H1 (cell line): ENCODE data around the gene RNF26. TPM values are rescaled to one million over a fixed set of nuclear protein-coding genes. Genes with fewer than 3 reads are reported as not detected.
A peak's percentile ranks its signal among the peaks of the same experiment; 100 is the strongest.

Source experiments
- CTBP2 ChIP-seq: IDR thresholded peaks from 2 replicates; pipeline ENCODE4 v1.7.0; 2011; ENCODE audit warnings: borderline replicate concordance, mild to moderate bottlenecking, moderate library complexity, mixed read lengths, low read length; ENCODE audit not compliant: insufficient read depth, insufficient read length
- E2F6 ChIP-seq: IDR thresholded peaks from 2 replicates; pipeline ENCODE4 v1.6.1; 2012; ENCODE audit warnings: inconsistent platforms
- EP300 ChIP-seq, 2 experiments: IDR thresholded peaks; 1 replicate in 1 of 2; 2 replicates in 1 of 2; pipeline ENCODE4 v1.6.1; 2011 to 2012; ENCODE audit warnings: low read depth in 2 of 2, low read length in 2 of 2, mild to moderate bottlenecking in 2 of 2, borderline replicate concordance in 1 of 2, inconsistent platforms in 1 of 2, moderate library complexity in 1 of 2
- EZH2 ChIP-seq: fragments of 200-600 bp; sonication (generic); IDR thresholded peaks from 2 replicates; pipeline ENCODE4 v1.7.1; 2012; ENCODE audit warnings: low read depth, mild to moderate bottlenecking, moderate library complexity, low read length, inconsistent platforms; ENCODE audit not compliant: severe bottlenecking
- FOSL1 ChIP-seq: IDR thresholded peaks from 2 replicates; pipeline ENCODE4 v1.6.1; 2011; ENCODE audit warnings: mild to moderate bottlenecking, low read depth, low read length, moderate library complexity; ENCODE audit not compliant: insufficient read depth
- HDAC6 ChIP-seq: IDR thresholded peaks from one replicate; pipeline ENCODE4 v1.7.1; 2012; ENCODE audit warnings: low read depth, mild to moderate bottlenecking, inconsistent platforms, low read length, moderate library complexity
- JUN ChIP-seq: IDR thresholded peaks from 2 replicates; pipeline ENCODE4 v1.6.1; 2011; ENCODE audit warnings: low read depth, mild to moderate bottlenecking, improper control_type of control experiment, low read length
- JUND ChIP-seq: IDR thresholded peaks from 2 replicates; pipeline ENCODE4 v1.6.1; 2011; ENCODE audit warnings: mild to moderate bottlenecking, improper control_type of control experiment, low read length
- KDM4A ChIP-seq: IDR thresholded peaks from one replicate; pipeline ENCODE4 v1.7.1; 2012; ENCODE audit warnings: low read depth, mild to moderate bottlenecking, moderate library complexity, low read length, inconsistent platforms; ENCODE audit not compliant: severe bottlenecking
- MAFK ChIP-seq: IDR thresholded peaks from 2 replicates; pipeline ENCODE4 v1.6.1; 2012; ENCODE audit warnings: low read depth, mild to moderate bottlenecking, improper control_type of control experiment, low read length
- MAX ChIP-seq: IDR thresholded peaks from 2 replicates; pipeline ENCODE4 v1.6.1; 2012; ENCODE audit warnings: inconsistent platforms
- NANOG ChIP-seq: IDR thresholded peaks from 2 replicates; pipeline ENCODE4 v1.6.1; 2011; ENCODE audit warnings: low read length, low read depth, mild to moderate bottlenecking, inconsistent platforms; ENCODE audit not compliant: insufficient read depth, poor library complexity, severe bottlenecking
- POLR2A ChIP-seq, 2 experiments: IDR thresholded peaks; 1 replicate in 1 of 2; 2 replicates in 1 of 2; pipeline ENCODE4 v1.6.1; 2011; ENCODE audit warnings: low read depth in 2 of 2, low read length in 2 of 2, mild to moderate bottlenecking in 2 of 2; ENCODE audit errors: control extremely low read depth in 1 of 2
- RAD21 ChIP-seq, 2 experiments: IDR thresholded peaks in 1 of 2; conservative IDR thresholded peaks in 1 of 2; 2 replicates each; pipeline ENCODE4 v1.6.1; 2011; ENCODE audit warnings: low read depth in 2 of 2, low read length in 2 of 2, improper control_type of control experiment in 1 of 2, inconsistent platforms in 1 of 2, mild to moderate bottlenecking in 1 of 2, moderate library complexity in 1 of 2
- RFX5 ChIP-seq: IDR thresholded peaks from 2 replicates; pipeline ENCODE4 v1.6.1; 2011; ENCODE audit warnings: low read depth, low read length, improper control_type of control experiment, borderline replicate concordance
- RNF2 ChIP-seq: fragments of 200-900, 300-1000 bp; sonication (generic); IDR thresholded peaks from 2 replicates; pipeline ENCODE4 v1.7.1; 2016; ENCODE audit warnings: borderline replicate concordance, low read depth, mild to moderate bottlenecking, antibody characterized with exemption, low read length; ENCODE audit not compliant: poor library complexity, severe bottlenecking; ENCODE audit errors: missing control alignments
- SIRT6 ChIP-seq: IDR thresholded peaks from one replicate; pipeline ENCODE4 v1.7.1; 2012; ENCODE audit warnings: low read length, inconsistent platforms
- SP1 ChIP-seq: IDR thresholded peaks from 2 replicates; pipeline ENCODE4 v1.6.1; 2011; ENCODE audit warnings: low read depth, low read length
- SRF ChIP-seq: IDR thresholded peaks from 2 replicates; pipeline ENCODE4 v1.6.1; 2011; ENCODE audit warnings: mild to moderate bottlenecking, low read depth, low read length, moderate library complexity
- TBP ChIP-seq: IDR thresholded peaks from 2 replicates; pipeline ENCODE4 v1.6.1; 2011; ENCODE audit warnings: low read depth, low read length, improper control_type of control experiment
- TEAD4 ChIP-seq: IDR thresholded peaks from 2 replicates; pipeline ENCODE4 v1.6.1; 2012; ENCODE audit warnings: low read depth, low read length, inconsistent platforms, mixed read lengths
- YY1 ChIP-seq: IDR thresholded peaks from 2 replicates; pipeline ENCODE4 v1.6.1; 2011; ENCODE audit warnings: low read depth, mild to moderate bottlenecking, low read length
- polyA plus RNA-seq, 7 experiments: library from polyadenylated mRNA; depleted of rRNA in 3 of 7; stranded (reverse) in 5 of 7; unstranded in 2 of 7; fragments of >200 nt in 5 of 7; fragments of 200-250 nt in 2 of 7; gene quantifications; 1 replicate in 5 of 7; 2 replicates in 1 of 7; 4 replicates in 1 of 7; pipeline versions ENCODE4 v1.2.1 to v1.2.3, GENCODE V29; 2011 to 2013; ENCODE audit warnings: missing spikeins in 2 of 7, mixed read lengths in 2 of 7
- total RNA-seq: library from RNA; stranded (reverse); fragmentation: NEBNext Ultra II Directional; extraction: Animal tissue kit (Norgen Biotek cat#: 25700); gene quantifications from 2 replicates; pipeline ENCODE4 v1.2.1, GENCODE V29; 2021

RNF26 gene
- total and polyA plus RNA-seq, 2 of the 8 experiments (the other 6 are each of a cell fraction or from before 2014, with no cell fraction given): 82.7 to 84.0 TPM

- TF ChIP-seq SP1: 0 out of 2 replicates have a peak, but pooled peaks have one; percentile 8
- TF ChIP-seq KDM4A: peak; percentile 78
- TF ChIP-seq E2F6: peak; percentile 94
- TF ChIP-seq NANOG: no peak
- TF ChIP-seq HDAC6: no peak
- no peak for TF ChIP-seq YY1
- TF ChIP-seq CTBP2: no peak
- TF ChIP-seq JUND: 0 out of 2 replicates have a peak, but pooled peaks have one; percentile 19
- peak in 1 of 2 experiments; percentile 52; a peak in 1 of 3 replicates for TF ChIP-seq EP300 (IDR thresholded peaks at IDR 0.05; ENCODE audit: borderline replicate concordance in 1 of 2, low read depth in 2 of 2, low read length in 2 of 2)
- peak; percentile 54 to 70 for TF ChIP-seq RAD21 (IDR thresholded peaks at IDR 0.05 in 1 of 2, conservative IDR thresholded peaks at IDR 0.05 in 1 of 2; ENCODE audit: low read depth in 2 of 2, low read length in 2 of 2)
- no peak for TF ChIP-seq FOSL1
- TF ChIP-seq POLR2A (IDR thresholded peaks at IDR 0.05; ENCODE audit: control extremely low read depth in 1 of 2, low read depth in 2 of 2, low read length in 2 of 2): no peak
- no peak for TF ChIP-seq MAFK
- peak; percentile 55 for TF ChIP-seq RNF2
- TF ChIP-seq TBP: peak; percentile 7; the same call in 1 of the 2 replicates
- TF ChIP-seq SRF: no peak
- TF ChIP-seq SIRT6: no peak
- TF ChIP-seq JUN: no peak
- TF ChIP-seq RFX5: no peak
- TF ChIP-seq TEAD4: no peak
- peak; percentile 50 for TF ChIP-seq EZH2
- TF ChIP-seq MAX: peak; percentile 98
These were observed 5.4 kb downstream of the RNF26 start (continued) for GRCh38 chr11:119339589-119340334.
